Measurements from ENCODE around the gene CACNA2D4. TPM values are rescaled to one million over a fixed set of nuclear protein-coding genes. Genes with fewer than 3 reads are reported as not detected.

Gene CACNA2D4
- total RNA-seq, 6 experiments from 2014 or later: 0.07 to 0.26 (median 0.23) TPM; not detected in 2

DNA sequence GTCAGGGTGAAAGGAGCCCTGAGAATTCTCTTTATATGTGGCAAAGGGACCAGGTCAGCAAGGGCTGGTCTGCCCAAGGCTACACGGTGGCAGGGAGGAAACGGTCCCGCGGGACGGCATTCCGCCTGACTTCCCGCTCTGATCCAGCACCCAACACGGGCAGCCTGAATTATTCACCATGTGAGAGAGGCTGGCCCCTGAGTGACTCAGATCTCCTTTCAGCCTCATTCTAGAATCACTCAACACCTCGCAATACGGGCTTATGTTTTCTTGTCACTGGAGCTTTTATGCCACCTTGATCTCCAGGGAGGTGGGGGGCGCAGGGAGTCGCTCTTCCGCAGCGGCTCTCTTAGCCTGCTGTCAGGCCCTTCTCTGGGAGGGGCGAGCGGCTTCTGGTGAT is 89.6 kb downstream of the CACNA2D4 start:
- Mint-ChIP-seq H3K4me3 (no peak overlapping the region), H3K36me3 (ENCODE audit: low read depth) (no peaks in the 10 kb centered on the region), H3K27ac (no peak overlapping the region), H3K4me1 (ENCODE audit: low read depth) (no peaks in the 10 kb centered on the region), H3K9me3 (no peaks in the 10 kb centered on the region), H3K27me3 (ENCODE audit: insufficient read depth) (peaks cover 58% of the 10 kb centered on the region)
- TF ChIP-seq, protein P1, sequence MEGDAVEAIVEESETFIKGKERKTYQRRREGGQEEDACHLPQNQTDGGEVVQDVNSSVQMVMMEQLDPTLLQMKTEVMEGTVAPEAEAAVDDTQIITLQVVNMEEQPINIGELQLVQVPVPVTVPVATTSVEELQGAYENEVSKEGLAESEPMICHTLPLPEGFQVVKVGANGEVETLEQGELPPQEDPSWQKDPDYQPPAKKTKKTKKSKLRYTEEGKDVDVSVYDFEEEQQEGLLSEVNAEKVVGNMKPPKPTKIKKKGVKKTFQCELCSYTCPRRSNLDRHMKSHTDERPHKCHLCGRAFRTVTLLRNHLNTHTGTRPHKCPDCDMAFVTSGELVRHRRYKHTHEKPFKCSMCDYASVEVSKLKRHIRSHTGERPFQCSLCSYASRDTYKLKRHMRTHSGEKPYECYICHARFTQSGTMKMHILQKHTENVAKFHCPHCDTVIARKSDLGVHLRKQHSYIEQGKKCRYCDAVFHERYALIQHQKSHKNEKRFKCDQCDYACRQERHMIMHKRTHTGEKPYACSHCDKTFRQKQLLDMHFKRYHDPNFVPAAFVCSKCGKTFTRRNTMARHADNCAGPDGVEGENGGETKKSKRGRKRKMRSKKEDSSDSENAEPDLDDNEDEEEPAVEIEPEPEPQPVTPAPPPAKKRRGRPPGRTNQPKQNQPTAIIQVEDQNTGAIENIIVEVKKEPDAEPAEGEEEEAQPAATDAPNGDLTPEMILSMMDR (IDR thresholded peaks at IDR 0.05): no peak
- no peak for DNase-seq

DNA sequence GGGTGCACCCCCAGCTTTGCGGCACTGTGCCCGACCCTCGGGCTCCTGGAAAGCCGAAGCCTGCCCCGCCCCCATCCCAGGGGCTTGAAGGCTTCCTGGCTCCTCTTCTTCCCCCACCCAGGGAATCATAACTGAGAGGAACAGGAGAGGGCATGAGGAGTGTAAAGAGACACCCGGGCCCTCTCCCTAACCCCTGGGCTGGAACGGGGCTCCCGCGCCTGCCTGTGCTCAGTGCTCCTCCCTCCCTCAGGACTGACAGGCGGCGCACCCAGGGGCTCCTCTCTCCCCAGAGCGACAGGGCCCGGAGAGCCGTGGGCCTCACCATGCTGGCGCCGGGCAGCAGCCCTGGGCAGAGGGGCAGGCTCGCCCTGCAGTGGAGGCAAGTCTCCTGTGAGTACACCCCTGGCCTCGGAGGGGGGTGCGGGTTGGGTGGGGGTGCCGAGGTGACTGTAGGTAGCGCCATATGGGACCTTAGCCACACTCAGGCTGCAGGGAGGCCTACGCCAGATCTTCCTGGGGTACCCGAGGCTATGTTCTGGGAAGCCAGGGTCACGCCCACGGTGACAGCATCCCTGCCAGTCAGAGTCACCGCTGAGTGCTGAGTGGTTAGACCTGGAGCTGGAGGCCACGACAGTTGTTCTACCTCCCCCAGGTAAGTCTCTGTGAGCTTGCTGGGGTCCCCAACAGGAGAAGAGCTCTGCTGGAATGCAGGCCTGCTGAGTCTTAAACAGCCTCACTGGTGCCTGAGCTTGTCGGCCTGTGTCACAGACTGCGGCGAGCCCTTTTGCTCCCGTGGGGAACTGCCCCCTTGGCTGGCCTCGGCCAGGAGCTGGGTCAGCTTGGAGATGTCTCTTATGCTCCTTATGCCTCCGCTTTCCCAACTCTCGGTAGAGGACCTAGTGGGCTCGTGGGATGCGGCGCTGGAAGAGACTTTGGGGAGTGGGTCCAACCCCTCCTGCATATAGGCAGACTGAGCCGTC is 90.3 kb downstream of the CACNA2D4 start:
- H3K36me3 Mint-ChIP-seq (ENCODE audit: low read depth): no peaks in the 10 kb centered on the region

DNA sequence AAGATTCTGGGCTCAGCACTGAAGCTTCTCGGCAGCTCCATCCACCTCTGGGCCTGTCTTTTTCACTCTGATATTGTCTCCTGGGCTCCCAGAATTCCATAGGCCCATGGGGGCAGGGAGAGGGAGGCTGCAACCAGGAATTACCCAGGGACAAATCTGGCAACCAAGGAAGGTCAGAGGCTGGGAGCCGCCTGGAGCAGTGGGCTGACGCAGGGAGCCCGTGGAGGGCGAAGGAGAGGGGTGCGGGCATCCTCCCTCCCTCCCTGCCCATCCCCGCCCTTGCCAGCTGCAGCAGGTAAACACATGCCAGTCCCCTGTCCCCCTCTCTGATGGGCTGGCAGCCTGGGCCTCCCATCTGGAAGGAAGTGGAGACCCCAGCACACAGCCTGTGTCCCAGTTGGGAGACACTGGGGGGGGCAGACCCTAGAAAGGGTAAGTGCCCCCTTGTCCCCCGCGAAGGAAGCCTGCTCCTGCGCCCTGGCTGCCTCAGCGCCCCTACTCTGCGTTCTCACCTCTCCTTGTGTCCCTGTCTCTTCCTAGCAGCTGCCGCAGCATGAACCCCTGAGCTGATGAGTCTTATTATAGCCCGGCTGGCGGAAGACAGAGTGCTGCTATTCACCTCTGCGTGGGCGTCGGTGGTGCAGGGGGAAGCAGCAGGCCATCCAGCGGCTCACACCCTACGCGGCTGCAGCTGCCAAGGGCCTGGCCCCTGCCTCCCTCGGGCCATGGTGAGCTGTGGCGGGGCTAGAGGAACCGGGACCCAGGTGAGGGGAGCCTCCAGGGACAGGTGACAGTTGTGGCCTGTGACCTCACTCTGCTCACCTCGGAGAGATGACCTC is 91.4 kb downstream of the CACNA2D4 start:
- no peak overlapping the region for H3K27ac Mint-ChIP-seq
- H3K27me3 Mint-ChIP-seq (ENCODE audit: insufficient read depth): peaks cover 66% of the 10 kb centered on the region
- no peak overlapping the region for H3K4me3 Mint-ChIP-seq
- DNase-seq: no peak
- H3K9me3 Mint-ChIP-seq: no peaks in the 10 kb centered on the region
- H3K36me3 Mint-ChIP-seq (ENCODE audit: low read depth): no peaks in the 10 kb centered on the region
- TF ChIP-seq, protein P1 (IDR thresholded peaks at IDR 0.05): no peak
- H3K4me1 Mint-ChIP-seq (ENCODE audit: low read depth): no peaks in the 10 kb centered on the region

More for the DNA sequence above, 90.3 kb downstream of the CACNA2D4 start:
- Mint-ChIP-seq H3K4me3 (no peak overlapping the region), H3K9me3 (no peaks in the 10 kb centered on the region), H3K4me1 (ENCODE audit: low read depth) (no peaks in the 10 kb centered on the region), H3K27me3 (ENCODE audit: insufficient read depth) (peaks cover 60% of the 10 kb centered on the region), H3K27ac (no peak overlapping the region)
- no peak for DNase-seq
- TF ChIP-seq, protein P1 (IDR thresholded peaks at IDR 0.05): no peak

DNA sequence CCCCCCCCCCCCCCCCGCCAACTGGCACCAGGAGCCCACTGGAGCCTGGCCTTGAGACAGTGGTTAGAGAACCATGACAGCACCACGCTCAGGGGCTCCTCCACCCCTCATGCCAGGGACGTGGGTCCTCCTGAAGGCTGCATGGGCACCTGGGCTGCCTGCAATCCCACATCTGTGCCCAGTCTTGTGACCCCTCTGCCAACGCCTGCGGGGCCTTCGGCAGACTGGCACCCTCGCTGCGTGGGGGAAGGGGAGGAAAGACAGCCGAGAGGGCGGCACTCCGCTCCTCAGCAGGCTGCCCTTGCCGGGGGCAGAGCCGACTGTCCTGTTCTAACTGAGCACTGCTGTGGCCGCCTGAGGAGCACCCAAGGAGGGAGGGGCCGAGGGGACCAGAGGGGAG is 92.1 kb downstream of the CACNA2D4 start:
- no peaks in the 10 kb centered on the region for H3K9me3 Mint-ChIP-seq
- H3K27ac Mint-ChIP-seq: no peak overlapping the region
- TF ChIP-seq, protein P1 (IDR thresholded peaks at IDR 0.05): no peak
- no peaks in the 10 kb centered on the region for H3K4me1 Mint-ChIP-seq (ENCODE audit: low read depth)
- DNase-seq: no peak
- no peak overlapping the region for H3K4me3 Mint-ChIP-seq
- H3K36me3 Mint-ChIP-seq (ENCODE audit: low read depth): no peaks in the 10 kb centered on the region
- H3K27me3 Mint-ChIP-seq (ENCODE audit: insufficient read depth): peaks cover 65% of the 10 kb centered on the region

DNA sequence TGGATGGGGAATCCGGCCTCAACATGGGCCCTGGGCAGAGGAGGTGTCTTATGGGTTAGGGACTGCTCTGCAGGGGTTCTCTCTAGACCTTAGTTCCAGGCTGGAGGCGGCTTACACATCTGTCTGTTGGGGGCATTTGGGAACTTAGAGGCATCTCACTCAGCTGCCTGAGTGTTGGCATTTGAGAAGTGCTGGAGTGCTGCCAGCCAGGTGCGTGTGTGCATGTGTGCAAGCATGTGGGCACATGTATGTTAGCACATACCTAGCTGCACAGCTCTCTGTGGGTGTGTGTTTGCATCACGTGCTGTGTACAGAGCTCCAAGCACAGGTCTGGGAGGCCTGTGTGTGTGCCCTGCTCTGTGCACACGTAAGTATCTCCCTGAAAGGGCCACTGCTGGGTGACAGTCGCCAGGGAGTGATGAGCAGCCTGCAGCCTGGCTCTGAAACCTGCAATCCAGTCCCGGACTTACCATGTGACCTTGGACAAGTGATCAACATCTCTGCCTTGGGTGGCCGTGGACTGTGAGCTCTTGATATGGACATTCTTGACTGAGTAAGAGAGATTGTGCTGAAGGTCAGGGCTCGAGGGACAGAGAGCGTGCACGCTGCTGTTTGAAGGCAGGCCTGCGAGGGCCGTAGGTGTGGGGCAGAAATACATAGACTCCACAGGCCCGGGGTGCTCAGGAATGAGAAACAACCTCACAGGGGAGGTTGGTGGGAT is 92.9 kb downstream of the CACNA2D4 start:
- no peaks in the 10 kb centered on the region for H3K4me1 Mint-ChIP-seq (ENCODE audit: low read depth)
- TF ChIP-seq, protein P1 (IDR thresholded peaks at IDR 0.05): no peak
- H3K4me3 Mint-ChIP-seq: no peak overlapping the region
- H3K27ac Mint-ChIP-seq: no peak overlapping the region
- no peak for DNase-seq
- H3K27me3 Mint-ChIP-seq (ENCODE audit: insufficient read depth): peaks cover 65% of the 10 kb centered on the region
- H3K36me3 Mint-ChIP-seq (ENCODE audit: low read depth): no peaks in the 10 kb centered on the region
- no peaks in the 10 kb centered on the region for H3K9me3 Mint-ChIP-seq
